HEK293T (cell line): Measurements from ENCODE around the gene CBX2.

Experiments used
- BHLHE40 ChIP-seq: fragments of 450-650 bp; IDR thresholded peaks from 2 replicates; pipeline ENCODE4 v1.6.1; 2016; ENCODE audit warnings: mild to moderate bottlenecking, moderate library complexity, borderline replicate concordance
- ELF4 ChIP-seq: fragments of 450-650 bp; IDR thresholded peaks from 2 replicates; pipeline ENCODE4 v1.6.1; 2017; ENCODE audit warnings: antibody characterized with exemption
- FOXA1 ChIP-seq: fragments of 450-650 bp; IDR thresholded peaks from 2 replicates; pipeline ENCODE4 v1.6.1; 2016; ENCODE audit warnings: mild to moderate bottlenecking
- HDGF ChIP-seq: fragments of 450-650 bp; IDR thresholded peaks from 2 replicates; pipeline ENCODE4 v1.6.1; 2017; ENCODE audit warnings: antibody characterized with exemption, borderline replicate concordance
- L3MBTL2 ChIP-seq: fragments of 450-650 bp; conservative IDR thresholded peaks from 2 replicates; pipeline ENCODE4 v1.6.1; 2016; ENCODE audit warnings: mild to moderate bottlenecking
- SUZ12 ChIP-seq: fragments of 450-650 bp; IDR thresholded peaks from 2 replicates; pipeline ENCODE4 v1.6.1; 2016; ENCODE audit warnings: mild to moderate bottlenecking
- TARDBP ChIP-seq: fragments of 450-650 bp; IDR thresholded peaks from 2 replicates; pipeline ENCODE4 v1.6.1; 2016
- ZNF384 ChIP-seq: fragments of 450-650 bp; IDR thresholded peaks from 2 replicates; pipeline ENCODE4 v1.6.1; 2016
- TF ChIP-seq, protein P1 (sequence below): fragments of 450-650 bp; IDR thresholded peaks from 2 replicates; pipeline ENCODE4 v1.6.1; 2016

- TF ChIP-seq SUZ12 = no peak
- TF ChIP-seq L3MBTL2 = no peak
- TF ChIP-seq ZNF384 = no peak
- TF ChIP-seq BHLHE40 = no peak
- no peak for TF ChIP-seq HDGF
- TF ChIP-seq ELF4 = no peak
- no peak for TF ChIP-seq FOXA1
- TF ChIP-seq, protein P1, sequence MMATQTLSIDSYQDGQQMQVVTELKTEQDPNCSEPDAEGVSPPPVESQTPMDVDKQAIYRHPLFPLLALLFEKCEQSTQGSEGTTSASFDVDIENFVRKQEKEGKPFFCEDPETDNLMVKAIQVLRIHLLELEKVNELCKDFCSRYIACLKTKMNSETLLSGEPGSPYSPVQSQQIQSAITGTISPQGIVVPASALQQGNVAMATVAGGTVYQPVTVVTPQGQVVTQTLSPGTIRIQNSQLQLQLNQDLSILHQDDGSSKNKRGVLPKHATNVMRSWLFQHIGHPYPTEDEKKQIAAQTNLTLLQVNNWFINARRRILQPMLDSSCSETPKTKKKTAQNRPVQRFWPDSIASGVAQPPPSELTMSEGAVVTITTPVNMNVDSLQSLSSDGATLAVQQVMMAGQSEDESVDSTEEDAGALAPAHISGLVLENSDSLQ = no peak
- no peak for TF ChIP-seq TARDBP
These were observed 11.3 kb downstream of the CBX2 start for GRCh38 chr17:79788989-79789942.
